A549 (cell line): Measurements from ENCODE around the gene AMPD3. TPM values are rescaled to one million over a fixed set of nuclear protein-coding genes. Genes with fewer than 3 reads are reported as not detected.

ENCODE experiments used
- ATAC-seq, 2 experiments: fragments of 200-7000 bp in 1 of 2; fragments of >200 bp in 1 of 2; cut with Nextera tagmentation in 1 of 2; cut with Tn5 transposase in 1 of 2; 3 replicates each; pipeline versions ENCODE4 v1.8.0 to v1.9.1; 2018 to 2020; ENCODE audit warnings: mild to moderate bottlenecking in 1 of 2, moderate library complexity in 1 of 2
- CTCF ChIA-PET: fragments of 300-600 bp; sonication (Branson Sonifier 250); formaldehyde crosslinking; extraction: SDS; loops from one replicate; lab custom pipeline; 2021; ENCODE audit warnings: antibody characterized with exemption, inconsistent platforms; lab: Yijun Ruan, JAX
- POLR2A ChIA-PET: fragments of 350-600 bp; formaldehyde crosslinking; extraction: SDS; loops from one replicate; lab custom pipeline; 2021; ENCODE audit warnings: antibody characterized with exemption, inconsistent platforms; lab: Yijun Ruan, JAX
- DNase-seq, 2 experiments: peaks; one replicate each; pipeline versions ENCODE4 v3.0.0 to v3.0.0-alpha.2; 2011 to 2016; ENCODE audit warnings: low read depth in 1 of 2, low spot score in 1 of 2
- FAIRE-seq: peaks from 2 replicates; lab custom pipeline; 2011; peaks lifted over from hg19 to GRCh38; lab: Jason Lieb, UNC
- H3K27ac ChIP-seq, 2 experiments: fragments of >200 bp; sonication (Bioruptor Twin); formaldehyde crosslinking; 3 replicates each; pipeline ENCODE4 v1.5.1; 2016 to 2017
- H3K4me1 ChIP-seq: fragments of >200 bp; sonication (Bioruptor Twin); formaldehyde crosslinking; 3 replicates; pipeline ENCODE4 v1.6.1; 2016
- H3K4me2 ChIP-seq: fragments of >200 bp; sonication (Bioruptor Twin); formaldehyde crosslinking; 3 replicates; pipeline ENCODE4 v1.6.1; 2016
- H3K4me3 ChIP-seq: fragments of >200 bp; sonication (Bioruptor Twin); formaldehyde crosslinking; 3 replicates; pipeline ENCODE4 v1.5.1; 2016
- H3K9me3 ChIP-seq: fragments of >200 bp; sonication (Bioruptor Twin); formaldehyde crosslinking; 3 replicates; pipeline ENCODE4 v1.6.1; 2016
- BHLHE40 ChIP-seq: IDR thresholded peaks from 2 replicates; pipeline ENCODE4 v1.6.1; 2012; ENCODE audit warnings: low read depth, low read length, inconsistent platforms
- CHD2 ChIP-seq: fragments of 150-350 bp; IDR thresholded peaks from 2 replicates; pipeline ENCODE4 v1.6.1; 2014; ENCODE audit warnings: low read length; ENCODE audit not compliant: partially characterized antibody
- CHD4 ChIP-seq: fragments of 200-600 bp; sonication (generic); IDR thresholded peaks from 2 replicates; pipeline ENCODE4 v1.6.1; 2016; ENCODE audit warnings: antibody characterized with exemption, mild to moderate bottlenecking, borderline replicate concordance
- EHMT2 ChIP-seq: fragments of 200-600 bp; sonication (generic); IDR thresholded peaks from 2 replicates; pipeline ENCODE4 v1.6.1; 2016; ENCODE audit warnings: antibody characterized with exemption, low read depth, mild to moderate bottlenecking, moderate library complexity
- ESRRA ChIP-seq: fragments of 150-350 bp; IDR thresholded peaks from 2 replicates; pipeline ENCODE4 v1.6.1; 2014; ENCODE audit warnings: mild to moderate bottlenecking, low read length, borderline replicate concordance
- GATA3 ChIP-seq: IDR thresholded peaks from 2 replicates; pipeline ENCODE4 v1.6.1; 2012; ENCODE audit warnings: borderline replicate concordance
- HDAC2 ChIP-seq: fragments of 200-600 bp; sonication (generic); IDR thresholded peaks from 2 replicates; pipeline ENCODE4 v1.6.1; 2016
- HEYL ChIP-seq: fragments of 250-450 bp; sonication (Bioruptor Pico); IDR thresholded peaks from 2 replicates; pipeline ENCODE4 v1.8.0; 2021; ENCODE audit warnings: mild to moderate bottlenecking, moderate library complexity
- HOXA7 ChIP-seq: fragments of 250-450 bp; sonication (Bioruptor Pico); IDR thresholded peaks from 2 replicates; pipeline ENCODE4 v1.5.0; 2020; ENCODE audit warnings: mild to moderate bottlenecking, moderate library complexity
- HOXB13 ChIP-seq: fragments of 250-450 bp; sonication (Bioruptor Pico); IDR thresholded peaks from 2 replicates; pipeline ENCODE4 v1.5.0; 2020; ENCODE audit warnings: low read depth, mild to moderate bottlenecking, moderate library complexity
- JUN ChIP-seq, 2 experiments: fragments of >200 bp; sonication (Bioruptor Twin); formaldehyde crosslinking; IDR thresholded peaks; 2 replicates in 1 of 2; 3 replicates in 1 of 2; pipeline ENCODE4 v1.6.1; 2016 to 2017
- KDM5A ChIP-seq: fragments of 200-600 bp; sonication (generic); IDR thresholded peaks from 2 replicates; pipeline ENCODE4 v1.6.1; 2016; ENCODE audit warnings: antibody characterized with exemption, mild to moderate bottlenecking
- MAFK ChIP-seq: fragments of 450-650 bp; IDR thresholded peaks from 2 replicates; pipeline ENCODE4 v1.6.1; 2014; ENCODE audit not compliant: partially characterized antibody
- NR3C1 ChIP-seq: fragments of >200 bp; sonication (Bioruptor Twin); formaldehyde crosslinking; IDR thresholded peaks from 3 replicates; pipeline ENCODE4 v1.6.1; 2017
- POLR2A ChIP-seq: IDR thresholded peaks from 2 replicates; pipeline ENCODE4 v1.6.1; 2012; ENCODE audit warnings: mild to moderate bottlenecking, low read length
- RCOR1 ChIP-seq: fragments of 150-350 bp; IDR thresholded peaks from 2 replicates; pipeline ENCODE4 v1.6.1; 2014; ENCODE audit warnings: antibody characterized with exemption, low read length, low read depth
- SMC3 ChIP-seq: fragments of >200 bp; sonication (Bioruptor Twin); formaldehyde crosslinking; IDR thresholded peaks from 3 replicates; pipeline ENCODE4 v1.6.1; 2018; ENCODE audit warnings: inconsistent platforms
- SREBF2 ChIP-seq: fragments of 450-650 bp; IDR thresholded peaks from 2 replicates; pipeline ENCODE4 v1.6.1; 2014; ENCODE audit warnings: mild to moderate bottlenecking, moderate library complexity
- TFCP2L1 ChIP-seq: fragments of 250-450 bp; sonication (Bioruptor Pico); IDR thresholded peaks from 2 replicates; pipeline ENCODE4 v1.5.0; 2021; ENCODE audit warnings: mild to moderate bottlenecking
- ZSCAN20 ChIP-seq: fragments of 250-450 bp; sonication (Bioruptor Pico); IDR thresholded peaks from 2 replicates; pipeline ENCODE4 v1.8.0; 2022; ENCODE audit warnings: mild to moderate bottlenecking, moderate library complexity
- WGBS: methylation state at CpG from one replicate; pipeline ENCODE4 v1.1.6; 2017; ENCODE audit errors: missing lambda C conversion rate; 5-methylcytosine and 5-hydroxymethylcytosine counted together
- polyA plus RNA-seq, 4 experiments: library from polyadenylated mRNA; depleted of rRNA in 3 of 4; stranded (reverse); fragments of >200 nt; fragmentation: RNase III in 1 of 4; extraction: RNeasy Plus Mini Kit Qiagen cat#74134 plus additional on column Dnase treatment in 1 of 4; gene quantifications; 2 replicates in 3 of 4; 3 replicates in 1 of 4; pipeline ENCODE4 v1.2.3, GENCODE V29; 2011 to 2017
- TF ChIP-seq, protein P1 (sequence below): IDR thresholded peaks from 2 replicates; pipeline ENCODE4 v1.6.1; 2012
- TF ChIP-seq, protein P2 (sequence below): fragments of >200 bp; sonication (Bioruptor Twin); formaldehyde crosslinking; IDR thresholded peaks from 3 replicates; pipeline ENCODE4 v1.6.1; 2016
- TF ChIP-seq, protein P3 (sequence below): fragments of >200 bp; sonication (Bioruptor Twin); formaldehyde crosslinking; IDR thresholded peaks from 3 replicates; pipeline ENCODE4 v1.5.1; 2016
- TF ChIP-seq, protein P4 (sequence below): fragments of 250-450 bp; sonication (Bioruptor Pico); IDR thresholded peaks from 2 replicates; pipeline ENCODE4 v1.5.0; 2020; ENCODE audit warnings: low read depth, mild to moderate bottlenecking, moderate library complexity

The AMPD3 gene
- polyA plus RNA-seq, 2 of the 4 experiments (the other 2 are of a cell fraction), result 3.1 to 4.7 TPM

DNA sequence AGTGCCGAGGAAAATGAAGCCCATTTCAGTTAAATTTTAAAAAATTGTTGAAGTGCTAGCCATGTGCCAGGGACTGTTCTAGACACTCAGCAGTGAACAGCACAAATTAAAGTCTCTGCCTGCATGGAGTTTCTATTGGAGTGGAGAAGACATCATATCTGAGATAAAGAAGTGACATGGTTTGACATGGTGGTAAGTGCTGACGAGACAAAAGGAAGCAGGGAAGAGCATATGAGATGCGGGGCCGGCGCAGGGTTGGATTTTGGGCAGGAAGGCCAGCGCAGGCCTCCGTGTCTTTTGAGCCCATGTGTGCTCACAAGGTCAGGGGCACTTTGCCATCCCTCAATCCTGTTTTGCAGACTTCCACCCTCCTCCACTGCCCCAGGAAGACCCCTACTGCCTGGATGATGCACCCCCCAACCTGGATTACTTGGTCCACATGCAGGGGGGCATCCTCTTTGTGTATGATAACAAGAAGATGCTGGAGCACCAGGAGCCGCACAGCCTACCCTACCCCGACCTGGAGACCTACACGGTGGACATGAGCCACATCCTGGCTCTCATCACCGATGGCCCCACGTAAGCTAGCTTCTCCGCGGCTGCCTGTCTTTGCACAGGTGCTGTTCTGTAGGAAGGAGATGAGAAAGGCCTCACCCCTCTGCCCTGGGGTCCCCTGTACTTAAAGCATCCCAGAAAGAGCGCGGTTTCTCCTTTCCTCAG lies 29.6 kb downstream of the AMPD3 start:
- ChIA-PET POLR2A (no interaction called here), CTCF (no interaction called here)
- 90% methylated on average over 16 of the region's 16 CpGs for WGBS
- Histone ChIP-seq H3K27ac (no peak overlapping the region), H3K9me3 (no peaks in the 10 kb centered on the region), H3K4me1 (peaks cover 17% of the 10 kb centered on the region), H3K4me3 (no peak overlapping the region), H3K4me2 (no peak overlapping the region)
- no peak for DNase-seq
- TF ChIP-seq MAFK (peak; percentile 47), SMC3 (no peak)
- FAIRE-seq, result no peak
- ATAC-seq, result no peak

DNA sequence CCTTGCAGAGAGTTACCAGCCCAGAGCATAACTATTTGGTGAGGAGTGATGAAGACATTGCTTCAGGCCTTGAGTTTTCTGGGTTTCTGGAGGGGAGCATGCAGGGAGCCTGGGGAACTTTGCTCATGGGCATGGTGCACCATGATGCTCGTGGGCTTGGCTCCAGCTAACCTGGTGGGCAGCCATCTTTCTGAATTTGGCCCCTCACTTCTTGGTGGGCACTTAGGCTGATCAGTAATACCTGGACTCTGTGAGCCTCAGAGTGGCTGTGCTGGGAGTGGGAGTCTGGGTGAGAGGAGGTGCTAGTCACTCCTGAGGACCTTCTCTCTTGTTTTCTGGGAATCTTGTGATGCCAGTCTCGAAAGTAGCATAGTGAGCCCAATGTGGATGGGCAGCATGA lies 30.6 kb downstream of the AMPD3 start:
- FAIRE-seq, result no peak
- POLR2A ChIA-PET, result no interaction called here
- H3K27ac ChIP-seq, result no peak overlapping the region
- peaks cover 27% of the 10 kb centered on the region for H3K4me1 ChIP-seq
- H3K4me3 ChIP-seq, result no peak overlapping the region
- CTCF ChIA-PET, result interaction anchor here (0.5 kb wide), 1 partner anchor 364 kb away, joined by 3 read pairs; no protein-coding TSS in a partner anchor
- WGBS, result 45% methylated on average over 2 of the region's 2 CpGs
- TF ChIP-seq CHD4 (no peak), ZSCAN20 (CRISPR knock-in tag) (no peak), POLR2A (no peak), EHMT2 (no peak), JUN (IDR thresholded peaks at IDR 0.05) (no peak), TFCP2L1 (CRISPR knock-in tag) (no peak), MAFK (no peak), ESRRA (no peak), SREBF2 (no peak), NR3C1 (no peak), HOXB13 (CRISPR knock-in tag) (no peak), HDAC2 (no peak), GATA3 (no peak), KDM5A (no peak), HEYL (CRISPR knock-in tag) (no peak), HOXA7 (no peak), BHLHE40 (no peak)
- TF ChIP-seq, protein P1, sequence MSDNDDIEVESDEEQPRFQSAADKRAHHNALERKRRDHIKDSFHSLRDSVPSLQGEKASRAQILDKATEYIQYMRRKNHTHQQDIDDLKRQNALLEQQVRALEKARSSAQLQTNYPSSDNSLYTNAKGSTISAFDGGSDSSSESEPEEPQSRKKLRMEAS, result no peak
- TF ChIP-seq, protein P2, sequence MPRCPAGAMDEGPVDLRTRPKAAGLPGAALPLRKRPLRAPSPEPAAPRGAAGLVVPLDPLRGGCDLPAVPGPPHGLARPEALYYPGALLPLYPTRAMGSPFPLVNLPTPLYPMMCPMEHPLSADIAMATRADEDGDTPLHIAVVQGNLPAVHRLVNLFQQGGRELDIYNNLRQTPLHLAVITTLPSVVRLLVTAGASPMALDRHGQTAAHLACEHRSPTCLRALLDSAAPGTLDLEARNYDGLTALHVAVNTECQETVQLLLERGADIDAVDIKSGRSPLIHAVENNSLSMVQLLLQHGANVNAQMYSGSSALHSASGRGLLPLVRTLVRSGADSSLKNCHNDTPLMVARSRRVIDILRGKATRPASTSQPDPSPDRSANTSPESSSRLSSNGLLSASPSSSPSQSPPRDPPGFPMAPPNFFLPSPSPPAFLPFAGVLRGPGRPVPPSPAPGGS, result no peak
- TF ChIP-seq, protein P3, sequence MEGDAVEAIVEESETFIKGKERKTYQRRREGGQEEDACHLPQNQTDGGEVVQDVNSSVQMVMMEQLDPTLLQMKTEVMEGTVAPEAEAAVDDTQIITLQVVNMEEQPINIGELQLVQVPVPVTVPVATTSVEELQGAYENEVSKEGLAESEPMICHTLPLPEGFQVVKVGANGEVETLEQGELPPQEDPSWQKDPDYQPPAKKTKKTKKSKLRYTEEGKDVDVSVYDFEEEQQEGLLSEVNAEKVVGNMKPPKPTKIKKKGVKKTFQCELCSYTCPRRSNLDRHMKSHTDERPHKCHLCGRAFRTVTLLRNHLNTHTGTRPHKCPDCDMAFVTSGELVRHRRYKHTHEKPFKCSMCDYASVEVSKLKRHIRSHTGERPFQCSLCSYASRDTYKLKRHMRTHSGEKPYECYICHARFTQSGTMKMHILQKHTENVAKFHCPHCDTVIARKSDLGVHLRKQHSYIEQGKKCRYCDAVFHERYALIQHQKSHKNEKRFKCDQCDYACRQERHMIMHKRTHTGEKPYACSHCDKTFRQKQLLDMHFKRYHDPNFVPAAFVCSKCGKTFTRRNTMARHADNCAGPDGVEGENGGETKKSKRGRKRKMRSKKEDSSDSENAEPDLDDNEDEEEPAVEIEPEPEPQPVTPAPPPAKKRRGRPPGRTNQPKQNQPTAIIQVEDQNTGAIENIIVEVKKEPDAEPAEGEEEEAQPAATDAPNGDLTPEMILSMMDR, result no peak
- H3K9me3 ChIP-seq, result no peaks in the 10 kb centered on the region
- ATAC-seq, result no peak
- DNase-seq, result no peak
- H3K4me2 ChIP-seq, result no peak overlapping the region

DNA sequence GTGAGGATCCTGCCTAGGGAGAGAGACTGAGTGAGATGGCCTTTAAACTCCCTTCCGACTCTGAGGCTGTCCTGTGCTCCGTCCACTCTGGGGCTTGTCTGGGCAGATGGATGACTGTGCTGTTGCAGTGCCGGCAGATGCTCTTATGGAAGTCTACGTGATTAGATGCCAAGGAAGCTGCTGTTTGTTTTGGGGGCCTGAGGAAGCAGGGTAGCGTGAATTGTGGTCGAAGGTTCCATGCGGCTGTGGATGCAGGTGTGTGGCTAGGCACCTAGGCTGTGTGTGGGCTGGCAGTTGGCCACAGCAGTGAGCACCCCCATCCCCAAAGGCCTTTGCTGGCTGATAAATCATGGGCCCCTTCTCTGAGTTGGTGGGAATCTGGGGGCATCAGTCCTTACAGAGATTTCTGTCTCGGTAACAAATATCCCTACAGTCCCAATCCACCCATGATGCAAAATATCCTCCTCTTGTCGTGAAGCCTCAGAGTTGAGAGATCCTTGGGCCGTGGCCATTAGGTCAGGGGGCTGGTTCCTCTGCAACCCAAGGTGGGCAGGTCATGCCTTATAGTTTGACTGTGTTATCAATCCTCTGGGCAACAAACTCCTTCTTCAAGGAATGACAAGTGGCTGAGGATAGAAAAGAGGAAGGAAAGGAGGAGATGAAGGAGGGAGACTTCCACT lies 31.2 kb downstream of the AMPD3 start:
- POLR2A ChIA-PET, result no interaction called here
- DNase-seq, result no peak
- CTCF ChIA-PET, result interaction anchor here (1.3 kb wide), 1 partner anchor 80 kb away, joined by 3 read pairs; no protein-coding TSS in a partner anchor
- peaks cover 34% of the 10 kb centered on the region for H3K4me1 ChIP-seq
- no peaks in the 10 kb centered on the region for H3K9me3 ChIP-seq
- no peak overlapping the region for H3K4me3 ChIP-seq
- no peak for FAIRE-seq
- H3K4me2 ChIP-seq, result no peak overlapping the region
- WGBS, result 92% methylated on average over 10 of the region's 10 CpGs
- peak overlapping the region in 1 of 2 experiments; percentile 8; a peak in 1 of 6 replicates for H3K27ac ChIP-seq
- TF ChIP-seq, protein P2, result no peak
- TF ChIP-seq, protein P4, sequence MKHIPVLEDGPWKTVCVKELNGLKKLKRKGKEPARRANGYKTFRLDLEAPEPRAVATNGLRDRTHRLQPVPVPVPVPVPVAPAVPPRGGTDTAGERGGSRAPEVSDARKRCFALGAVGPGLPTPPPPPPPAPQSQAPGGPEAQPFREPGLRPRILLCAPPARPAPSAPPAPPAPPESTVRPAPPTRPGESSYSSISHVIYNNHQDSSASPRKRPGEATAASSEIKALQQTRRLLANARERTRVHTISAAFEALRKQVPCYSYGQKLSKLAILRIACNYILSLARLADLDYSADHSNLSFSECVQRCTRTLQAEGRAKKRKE, result no peak
- TF ChIP-seq SMC3 (no peak), RCOR1 (no peak), TFCP2L1 (CRISPR knock-in tag) (no peak), CHD2 (no peak)
- TF ChIP-seq, all 56 proteins: peak for 0
- ATAC-seq, result no peak
